T-helper 17 cell (primary cell): ENCODE data around the gene CDC7. TPM values are rescaled to one million over a fixed set of nuclear protein-coding genes. Genes with fewer than 3 reads are reported as not detected.
"Not testable (repeated sequence)": the region's sequence is repeated elsewhere in the genome, so short reads cannot be mapped to it uniquely, and the experiment has no call there.

Experiments used
- ATAC-seq: fragments of 150-1000 bp; cut with Tn5 transposase; 2 replicates; pipeline ENCODE4 v1.10.0; 2021; ENCODE audit warnings: mild to moderate bottlenecking, moderate library complexity
- DNase-seq, 3 donors: peaks; one replicate each; pipeline versions ENCODE4 v3.0.0 to v3.0.0-alpha.2; 2020 to 2021
- H3K9me3 ChIP-seq: one replicate; pipeline ENCODE4 v1.7.0; 2013; ENCODE audit warnings: low read length, mild to moderate bottlenecking; ENCODE audit not compliant: control insufficient read depth, poor library complexity, severe bottlenecking
- H3K27ac Mint-ChIP-seq: one replicate; pipeline ENCODE4 v1.8.0; 2022; ENCODE audit warnings: mild to moderate bottlenecking, moderate library complexity, mixed read lengths
- H3K27me3 Mint-ChIP-seq: one replicate; pipeline ENCODE4 v1.8.0; 2022; ENCODE audit warnings: mixed read lengths
- H3K36me3 Mint-ChIP-seq: one replicate; pipeline ENCODE4 v1.8.0; 2022; ENCODE audit warnings: low read depth, mixed read lengths
- H3K4me1 Mint-ChIP-seq: one replicate; pipeline ENCODE4 v1.8.0; 2022; ENCODE audit warnings: mild to moderate bottlenecking, mixed read lengths
- H3K4me3 Mint-ChIP-seq: one replicate; pipeline ENCODE4 v1.8.0; 2022; ENCODE audit warnings: mild to moderate bottlenecking, moderate library complexity, mixed read lengths
- total RNA-seq, 4 donors: library from RNA in 2 of 4; stranded (reverse) in 2 of 4; gene quantifications; one replicate each; pipeline ENCODE4 v1.2.3 and lab custom pipeline; 2022 to 2026

The CDC7 gene
- 1 to 10 TPM; 5.2 to 6.5 TPM for total RNA-seq
- 11.3 to 26.8 reads per million in 2 donors for total RNA-seq (lab: John Stamatoyannopoulos, UW)

DNA sequence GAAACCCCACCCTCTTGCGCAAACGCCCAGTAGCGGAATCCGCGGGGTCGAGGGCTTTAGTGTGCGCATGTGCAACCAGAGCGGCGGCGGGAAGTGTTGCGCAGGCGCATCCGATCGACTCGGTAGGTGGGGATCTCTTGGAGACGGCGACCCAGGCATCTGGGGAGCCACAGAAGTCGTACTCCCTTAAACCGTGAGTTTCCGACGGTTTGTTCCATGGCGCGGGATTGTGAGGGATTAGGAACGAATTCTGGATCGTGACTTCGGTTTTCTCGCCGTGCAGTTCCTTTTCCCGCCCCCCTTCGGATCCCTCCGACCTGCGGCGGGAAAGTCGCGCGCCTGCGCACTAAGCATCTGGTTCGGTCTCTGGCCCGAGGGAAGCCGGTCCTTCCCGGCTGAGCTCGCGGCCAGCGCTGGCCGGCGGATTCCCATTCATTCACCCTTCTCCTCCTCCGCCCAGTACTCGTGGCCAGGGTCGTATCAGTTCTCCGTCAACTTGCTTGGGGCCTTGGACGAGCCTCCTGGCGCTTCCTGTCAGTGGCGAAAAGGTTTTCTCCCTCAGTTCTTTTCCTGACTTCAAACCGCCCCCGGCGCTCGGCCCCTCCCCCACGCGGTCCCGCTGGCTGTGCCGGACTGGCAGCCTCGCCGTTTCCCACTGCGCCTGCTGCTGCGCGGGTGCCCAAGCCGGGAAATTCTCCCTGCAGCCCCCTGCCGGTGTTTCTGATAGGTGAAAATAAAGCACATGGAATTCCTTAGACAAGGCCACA lies at the start of gene CDC7:
Gene CDC7, plus strand, starts transcription at position 96 of the 767 bp plus-strand sequence. CDS start 866 bp downstream, outside the sequence.
- H3K4me1 Mint-ChIP-seq = peaks cover 22% of the 10 kb centered on the region
- H3K27me3 Mint-ChIP-seq = no peaks in the 10 kb centered on the region
- no peak within 1 kb of the TSS for H3K4me3 Mint-ChIP-seq
- H3K27ac Mint-ChIP-seq = no peak within 1 kb of the TSS
- DNase-seq = peak; percentile 69 to 70 (median 69)
- peak; percentile 86 for ATAC-seq
- H3K36me3 Mint-ChIP-seq = peaks cover 4% of the 10 kb centered on the region
- H3K9me3 ChIP-seq = no peaks in the 10 kb centered on the region

DNA sequence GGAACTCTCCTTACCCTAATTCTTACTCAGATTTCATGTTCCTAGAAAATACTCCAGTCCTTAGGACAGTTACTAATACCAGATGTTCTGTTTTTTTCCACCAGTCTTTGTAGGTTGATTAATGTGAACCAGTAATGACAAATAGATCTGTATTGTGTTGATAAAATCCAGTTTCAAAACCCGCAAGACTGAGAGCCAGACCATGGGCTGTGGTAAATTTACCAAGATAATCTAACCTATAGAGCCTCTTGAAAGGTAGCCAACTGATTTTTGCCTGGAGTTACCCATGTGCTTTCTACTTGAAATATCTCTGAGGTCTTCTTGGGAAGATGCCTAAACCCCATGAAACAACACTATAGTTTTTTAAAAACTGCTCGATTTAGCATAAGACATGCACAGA lies 46.5 kb upstream of the CDC7 start:
- H3K27ac Mint-ChIP-seq = no peak overlapping the region
- ATAC-seq (no peak), DNase-seq (no peak)
- H3K4me1 Mint-ChIP-seq = peaks cover 2% of the 10 kb centered on the region
- peaks cover 6% of the 10 kb centered on the region for H3K27me3 Mint-ChIP-seq
- H3K9me3 ChIP-seq = no peaks in the 10 kb centered on the region
- H3K4me3 Mint-ChIP-seq = no peak overlapping the region
- H3K36me3 Mint-ChIP-seq = no peaks in the 10 kb centered on the region

DNA sequence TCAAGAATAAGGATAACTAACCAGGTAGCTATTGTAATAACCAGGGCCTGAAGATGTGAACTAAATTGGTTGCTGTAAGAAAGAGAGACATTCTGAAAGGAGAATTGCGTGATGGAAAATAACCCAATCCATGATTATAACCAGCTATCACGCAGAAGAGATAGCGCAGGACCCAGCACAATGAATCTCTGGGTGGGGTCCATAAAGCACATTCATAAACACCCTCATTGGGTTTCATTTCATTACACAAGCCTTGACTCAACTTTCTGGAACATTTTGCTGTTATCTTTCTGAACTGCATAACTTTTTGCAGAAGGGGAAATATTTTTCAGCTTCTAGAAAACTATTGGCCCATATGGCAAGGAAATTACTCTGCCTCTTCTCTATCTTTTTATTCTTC lies 45.3 kb upstream of the CDC7 start:
- Mint-ChIP-seq H3K36me3 (no peaks in the 10 kb centered on the region), H3K4me1 (no peaks in the 10 kb centered on the region), H3K27ac (no peak overlapping the region), H3K4me3 (no peak overlapping the region), H3K27me3 (no peaks in the 10 kb centered on the region)
- H3K9me3 ChIP-seq = no peaks in the 10 kb centered on the region
- DNase-seq (no peak), ATAC-seq (no peak)

DNA sequence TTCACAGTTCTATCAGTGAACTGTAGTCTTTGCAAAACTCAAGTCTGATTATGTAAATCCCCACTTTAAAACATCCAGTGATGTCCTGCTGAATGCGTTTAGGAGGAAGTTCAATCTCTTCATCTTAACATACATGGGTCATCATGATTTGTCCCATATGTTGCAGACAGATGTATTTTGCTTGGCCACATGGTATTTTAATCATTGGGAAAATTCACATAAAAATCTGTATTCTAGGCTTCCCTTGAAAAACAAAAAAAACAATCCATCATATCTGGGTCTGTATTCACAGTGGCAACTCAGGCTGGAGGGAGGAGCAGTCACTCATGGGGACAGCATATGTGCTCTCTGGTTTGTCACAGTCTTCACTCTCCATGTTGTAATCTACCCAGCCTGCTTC lies 44.8 kb upstream of the CDC7 start:
- no peak overlapping the region for H3K4me3 Mint-ChIP-seq
- ATAC-seq (no peak), DNase-seq (no peak)
- H3K36me3 Mint-ChIP-seq = no peaks in the 10 kb centered on the region
- no peaks in the 10 kb centered on the region for H3K4me1 Mint-ChIP-seq
- H3K27ac Mint-ChIP-seq = no peak overlapping the region
- no peaks in the 10 kb centered on the region for H3K27me3 Mint-ChIP-seq
- no peaks in the 10 kb centered on the region for H3K9me3 ChIP-seq

DNA sequence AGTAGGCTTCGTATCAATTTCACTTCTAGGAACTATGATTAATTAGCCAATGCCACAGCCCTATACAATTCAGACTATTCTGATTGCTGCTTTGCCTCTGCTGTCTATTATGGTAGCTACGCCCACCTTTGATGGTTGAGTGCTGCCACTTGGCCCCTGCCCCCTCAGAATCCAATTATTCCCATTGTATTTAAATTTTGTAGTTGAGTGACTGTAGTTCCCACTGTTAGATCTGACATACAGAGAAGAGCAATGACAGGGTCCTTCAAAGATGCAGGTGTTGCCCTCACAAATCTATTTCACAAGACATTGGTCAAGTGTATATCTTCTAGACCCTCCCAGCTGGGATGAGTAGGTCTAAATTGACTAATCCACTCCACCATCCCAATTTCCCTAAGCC lies 35.3 kb upstream of the CDC7 start:
- not testable (repeated sequence) for H3K36me3 Mint-ChIP-seq, DNase-seq, H3K4me1 Mint-ChIP-seq, H3K9me3 ChIP-seq, H3K4me3 Mint-ChIP-seq, H3K27me3 Mint-ChIP-seq, ATAC-seq, H3K27ac Mint-ChIP-seq

DNA sequence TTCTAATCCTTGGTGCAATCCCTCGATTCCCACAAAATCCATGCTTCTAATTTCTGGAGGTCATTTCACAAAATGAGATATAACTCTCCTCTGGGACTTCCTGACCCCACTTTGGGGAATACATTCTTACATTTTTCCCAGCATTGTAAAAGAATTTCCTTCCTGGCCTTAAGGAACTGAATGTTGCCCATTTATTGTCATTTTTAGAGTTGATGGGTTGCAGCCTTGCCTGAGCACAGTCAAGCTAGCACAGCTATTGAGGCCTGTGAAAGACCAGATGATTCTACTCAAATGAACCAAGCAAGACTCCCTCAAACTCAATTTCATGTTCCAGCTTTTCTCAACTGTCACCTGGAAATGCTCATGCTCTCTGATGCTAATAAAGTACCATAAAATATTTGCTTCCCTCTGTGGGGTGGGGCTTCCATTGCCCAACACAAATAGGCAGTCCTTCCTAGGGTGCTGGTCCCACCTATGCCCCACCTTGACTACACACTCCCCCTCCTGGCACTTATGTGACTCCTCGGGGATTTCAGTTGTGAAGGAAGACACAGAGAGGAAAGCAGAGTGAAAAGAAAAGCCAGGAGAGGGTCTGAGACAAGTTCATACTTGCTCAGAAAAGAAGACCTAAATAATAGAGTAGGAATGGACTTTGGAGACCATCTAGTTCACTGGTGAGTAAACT lies 24.0 kb upstream of the CDC7 start:
- peaks cover under 1% of the 10 kb centered on the region for H3K27me3 Mint-ChIP-seq
- H3K36me3 Mint-ChIP-seq = no peaks in the 10 kb centered on the region

DNA sequence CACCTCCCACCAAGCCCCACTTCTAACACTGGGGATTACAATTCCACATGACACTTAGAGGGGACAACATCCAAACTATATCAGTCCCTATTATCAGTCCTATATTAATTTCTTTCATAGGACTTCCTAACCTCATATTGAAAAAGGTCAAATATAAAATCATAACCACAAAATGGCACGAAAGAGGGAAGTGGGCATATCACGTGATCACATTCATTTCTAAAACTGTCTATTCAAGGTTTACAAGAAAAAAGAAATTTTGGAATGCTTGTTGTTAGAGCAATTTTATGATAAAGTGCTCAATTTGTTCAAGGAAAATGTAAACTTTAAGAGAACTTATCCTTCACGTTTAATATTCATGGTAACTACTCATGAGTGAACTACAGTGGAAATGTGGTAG lies 13.2 kb upstream of the CDC7 start:
- DNase-seq (no peak), ATAC-seq (no peak)
- Mint-ChIP-seq H3K36me3 (no peaks in the 10 kb centered on the region), H3K27ac (no peak overlapping the region), H3K27me3 (peaks cover 19% of the 10 kb centered on the region), H3K4me3 (no peak overlapping the region), H3K4me1 (peaks cover 5% of the 10 kb centered on the region)
- H3K9me3 ChIP-seq = no peaks in the 10 kb centered on the region

More for the DNA sequence above, 24.0 kb upstream of the CDC7 start:
- DNase-seq (no peak), ATAC-seq (no peak)
- Mint-ChIP-seq H3K4me1 (peaks cover 2% of the 10 kb centered on the region), H3K27ac (no peak overlapping the region), H3K4me3 (no peak overlapping the region)
- H3K9me3 ChIP-seq = no peaks in the 10 kb centered on the region

DNA sequence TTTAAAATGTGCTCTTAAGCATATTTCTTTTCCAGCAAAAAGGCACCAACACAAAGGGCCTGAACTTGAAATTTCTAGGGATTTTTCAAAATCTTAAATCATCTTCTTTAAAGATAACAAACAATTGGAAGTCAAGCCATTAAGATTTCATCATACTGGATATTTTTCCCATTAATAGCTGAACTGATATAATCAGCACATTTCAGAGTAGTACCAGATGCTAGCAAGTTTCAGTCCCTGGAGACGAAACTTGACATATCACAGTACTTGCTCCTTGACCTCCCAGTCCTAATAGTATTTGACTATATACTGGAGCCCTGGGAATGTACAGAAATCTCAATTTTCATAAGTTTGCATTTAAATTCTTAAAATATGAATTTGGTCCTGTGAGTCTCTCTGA lies 10.2 kb upstream of the CDC7 start:
- H3K4me1 Mint-ChIP-seq = peaks cover 5% of the 10 kb centered on the region
- no peak overlapping the region for H3K27ac Mint-ChIP-seq
- no peak for ATAC-seq
- no peak for DNase-seq
- H3K9me3 ChIP-seq = no peaks in the 10 kb centered on the region
- no peaks in the 10 kb centered on the region for H3K36me3 Mint-ChIP-seq
- H3K4me3 Mint-ChIP-seq = no peak overlapping the region
- H3K27me3 Mint-ChIP-seq = peaks cover 11% of the 10 kb centered on the region

DNA sequence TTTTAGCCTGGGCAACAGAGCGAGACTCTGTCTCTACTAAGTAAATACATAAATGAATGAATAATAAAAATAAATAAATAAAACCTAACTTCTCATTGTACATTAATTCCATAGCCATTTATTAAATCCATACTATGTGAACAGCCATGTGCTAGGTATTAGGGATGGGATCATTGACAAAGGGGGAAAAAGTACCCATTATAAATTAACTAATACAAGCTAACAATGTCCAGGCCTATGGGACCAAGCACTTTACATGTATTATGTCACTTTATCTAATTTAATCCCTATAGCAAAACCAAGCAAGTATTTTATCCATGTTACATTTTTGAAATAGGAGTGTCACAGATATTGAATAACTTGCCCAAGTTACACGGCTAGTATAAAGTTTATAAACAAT lies 2.6 kb upstream of the CDC7 start:
- Mint-ChIP-seq H3K36me3 (no peaks in the 10 kb centered on the region), H3K27me3 (no peaks in the 10 kb centered on the region), H3K4me3 (no peak overlapping the region), H3K4me1 (peaks cover 15% of the 10 kb centered on the region), H3K27ac (no peak overlapping the region)
- no peak for ATAC-seq
- no peak for DNase-seq
- H3K9me3 ChIP-seq = no peaks in the 10 kb centered on the region

DNA sequence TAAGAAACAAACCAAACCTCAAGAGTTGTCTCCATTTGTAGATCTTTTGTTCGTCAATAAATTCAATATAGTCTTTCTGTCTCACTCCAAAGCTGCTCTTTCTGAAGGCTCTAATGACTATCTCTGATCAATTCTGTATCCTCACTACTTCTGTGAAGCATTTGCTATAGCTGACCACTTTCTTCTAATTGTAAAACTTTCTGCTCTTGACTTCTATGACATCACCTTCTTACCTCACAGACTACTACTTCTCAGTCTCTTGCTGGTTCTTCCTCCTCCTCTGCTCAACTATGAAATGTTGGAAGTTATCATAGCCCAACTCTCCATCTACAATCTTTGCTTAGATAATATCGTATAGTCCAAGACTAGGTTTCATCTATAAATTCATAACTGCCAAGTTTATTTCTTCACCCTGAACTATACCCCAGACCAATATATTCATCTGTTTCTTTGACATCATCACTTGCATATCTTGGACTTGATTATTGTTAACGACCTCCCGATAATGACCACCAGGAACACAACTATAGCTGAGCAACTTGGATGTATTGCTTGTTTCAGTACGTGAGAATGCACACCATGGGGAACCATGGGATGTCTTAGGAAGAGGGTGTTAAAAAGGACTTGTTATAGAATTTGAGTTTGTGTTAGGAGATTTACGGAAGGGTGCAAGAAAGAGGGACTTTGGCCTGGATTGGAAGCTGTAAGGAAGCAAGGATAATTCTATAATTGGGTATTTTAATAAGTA lies 2.0 kb upstream of the CDC7 start:
- ATAC-seq = no peak
- no peak for DNase-seq
- no peak overlapping the region for H3K27ac Mint-ChIP-seq
- no peak overlapping the region for H3K4me3 Mint-ChIP-seq
- H3K27me3 Mint-ChIP-seq = no peaks in the 10 kb centered on the region
- peaks cover 15% of the 10 kb centered on the region for H3K4me1 Mint-ChIP-seq
- no peaks in the 10 kb centered on the region for H3K9me3 ChIP-seq
- H3K36me3 Mint-ChIP-seq = no peaks in the 10 kb centered on the region

DNA sequence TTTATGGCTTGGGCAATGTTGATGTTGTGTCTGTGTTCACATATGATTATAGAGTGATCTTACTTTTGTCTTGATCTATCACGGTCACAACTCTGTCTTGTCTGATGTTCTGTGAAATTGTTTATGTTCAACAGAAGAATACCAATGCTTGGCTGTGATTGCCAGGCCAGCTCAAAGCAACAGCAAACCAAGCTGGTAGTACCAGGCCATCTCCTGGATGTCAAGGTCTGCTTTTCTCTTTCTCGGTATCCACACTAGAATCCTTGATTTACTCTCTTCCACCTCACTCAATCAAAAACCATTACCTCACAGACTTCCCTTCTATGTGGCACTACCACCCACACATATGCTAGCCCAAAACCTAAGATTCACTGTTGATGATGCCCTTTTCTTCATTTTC lies 1.3 kb upstream of the CDC7 start:
- Mint-ChIP-seq H3K36me3 (no peaks in the 10 kb centered on the region), H3K27me3 (no peaks in the 10 kb centered on the region), H3K4me1 (peaks cover 15% of the 10 kb centered on the region), H3K4me3 (no peak overlapping the region), H3K27ac (no peak overlapping the region)
- DNase-seq (no peak), ATAC-seq (no peak)
- H3K9me3 ChIP-seq = no peaks in the 10 kb centered on the region

DNA sequence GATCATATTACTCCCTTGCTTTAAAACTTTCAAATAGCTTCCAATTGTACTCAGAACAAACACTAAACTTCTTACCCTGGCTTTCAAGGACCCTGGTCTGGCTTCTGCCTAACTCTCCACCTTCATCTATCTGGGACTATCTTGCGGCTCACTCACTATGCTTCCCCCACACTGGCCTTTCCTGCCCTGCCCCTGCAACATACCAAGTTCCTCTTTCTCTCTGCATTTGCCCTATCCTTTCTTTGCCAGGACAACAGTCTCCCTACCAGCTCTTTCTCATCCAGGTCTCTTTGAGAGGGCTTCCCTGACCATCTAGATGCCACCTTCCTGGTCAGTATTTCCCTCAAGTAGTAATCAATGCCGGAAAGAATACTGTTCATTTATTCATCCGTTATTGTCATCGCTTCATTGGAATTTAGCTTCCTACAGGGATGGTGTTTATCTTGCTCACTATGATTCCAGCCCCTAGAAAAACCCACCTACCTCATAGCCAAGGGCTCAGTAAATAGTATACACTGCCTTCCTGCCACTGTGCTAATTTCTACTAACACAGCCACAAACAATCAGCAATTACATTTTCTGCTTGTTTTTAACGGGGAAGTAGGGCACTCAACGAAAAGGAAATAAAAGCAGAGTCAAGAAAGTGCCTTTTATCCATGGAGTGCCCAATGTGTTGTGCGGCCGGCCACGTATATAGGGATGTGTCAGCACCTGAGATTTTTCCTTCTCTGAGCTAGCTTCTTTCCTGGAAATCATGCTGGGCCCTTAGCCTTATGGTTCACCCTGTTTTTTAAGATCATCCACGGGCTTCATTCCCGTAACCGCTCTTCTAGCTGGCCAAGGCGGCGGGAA lies 521 bp upstream of the CDC7 start:
- no peak overlapping the region for H3K4me3 Mint-ChIP-seq
- no peaks in the 10 kb centered on the region for H3K9me3 ChIP-seq
- no peak overlapping the region for H3K27ac Mint-ChIP-seq
- no peaks in the 10 kb centered on the region for H3K27me3 Mint-ChIP-seq
- ATAC-seq (peak; percentile 7), DNase-seq (no peak)
- H3K36me3 Mint-ChIP-seq = peaks cover 4% of the 10 kb centered on the region
- peaks cover 20% of the 10 kb centered on the region for H3K4me1 Mint-ChIP-seq

DNA sequence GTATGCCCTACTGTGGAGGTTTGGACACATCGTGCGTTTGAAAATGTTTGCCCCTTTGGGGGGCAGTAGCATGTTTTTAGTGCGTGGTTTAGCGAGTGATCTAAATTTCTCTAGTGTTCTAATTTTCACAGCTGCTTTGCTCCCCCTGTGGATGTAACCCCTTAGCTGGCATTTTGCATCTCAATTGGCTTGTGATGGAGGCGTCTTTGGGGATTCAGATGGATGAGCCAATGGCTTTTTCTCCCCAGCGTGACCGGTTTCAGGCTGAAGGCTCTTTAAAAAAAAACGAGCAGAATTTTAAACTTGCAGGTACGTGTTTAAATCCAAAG lies 836 bp downstream of the CDC7 start:
- Mint-ChIP-seq H3K36me3 (peaks cover 4% of the 10 kb centered on the region), H3K27ac (no peak overlapping the region), H3K27me3 (no peaks in the 10 kb centered on the region), H3K4me1 (peaks cover 22% of the 10 kb centered on the region), H3K4me3 (no peak overlapping the region)
- H3K9me3 ChIP-seq = no peaks in the 10 kb centered on the region
- no peak for ATAC-seq
- no peak for DNase-seq
